K562 (cell line): Measurements from ENCODE around the gene ENTPD8. TPM values are rescaled to one million over a fixed set of nuclear protein-coding genes. Genes with fewer than 3 reads are reported as not detected.
A peak's percentile ranks its signal among the peaks of the same experiment; 100 is the strongest.

ENCODE experiments used
- ATAC-seq: fragments of 200-7000 bp; cut with Tn5 transposase; 3 replicates; pipeline ENCODE4 v1.9.1; 2020; ENCODE audit warnings: moderate library complexity
- BruUV-seq: library from RNA; stranded (reverse); fragments of 400-500 nt; replicated peaks from 2 replicates; lab custom pipeline; 2021; lab: Mats Ljungman, UMichigan
- CTCF ChIA-PET: fragments of 300-600 bp; formaldehyde crosslinking; extraction: SDS; loops from one replicate; lab custom pipeline; 2021; ENCODE audit warnings: low intra/inter-chr PET ratio; lab: Yijun Ruan, JAX
- POLR2A ChIA-PET: fragments of 300-600, 350-650 bp; sonication (Branson Sonifier 250); formaldehyde crosslinking; extraction: SDS; loops from one replicate; lab custom pipeline; 2021; ENCODE audit warnings: antibody characterized with exemption, inconsistent platforms; lab: Yijun Ruan, JAX
- DNase-seq, 4 experiments: peaks; one replicate each; pipeline versions ENCODE4 v3.0.0 to v3.0.0-alpha.2; 2011 to 2018; ENCODE audit warnings: low spot score in 3 of 4, mixed read lengths in 3 of 4; ENCODE audit errors: extremely low read depth in 1 of 4
- FAIRE-seq: peaks from 2 replicates; lab custom pipeline; 2011; peaks lifted over from hg19 to GRCh38; lab: Jason Lieb, UNC
- H2AFZ ChIP-seq: 2 replicates; pipeline ENCODE4 v1.6.0; 2011; ENCODE audit warnings: low read depth, low read length, control low read depth, inconsistent platforms
- H3K27ac ChIP-seq: fragments of 200-600 bp; 3 replicates; pipeline ENCODE4 v1.8.0; 2011; ENCODE audit warnings: low read depth, mild to moderate bottlenecking, control low read depth, inconsistent platforms, low read length, moderate library complexity, mixed read lengths; ENCODE audit errors: extremely low read depth
- H3K27me3 ChIP-seq, 2 experiments: fragments of 300-600 bp in 1 of 2; 2 replicates in 1 of 2; 3 replicates in 1 of 2; pipeline versions ENCODE4 v1.6.0 to v1.8.0; 2011; ENCODE audit warnings: inconsistent platforms in 2 of 2, low read length in 2 of 2, mild to moderate bottlenecking in 1 of 2, mixed read lengths in 1 of 2, moderate library complexity in 1 of 2; ENCODE audit not compliant: control insufficient read depth in 2 of 2, insufficient read depth in 2 of 2
- H3K36me3 ChIP-seq: fragments of 300-600 bp; 3 replicates; pipeline ENCODE4 v1.8.0; 2011; ENCODE audit warnings: mild to moderate bottlenecking, low read length, inconsistent platforms; ENCODE audit not compliant: control insufficient read depth, insufficient read depth
- H3K4me1 ChIP-seq, 2 experiments: fragments of 200-600 bp in 1 of 2; replicated peaks in 1 of 2; 2 replicates in 1 of 2; 3 replicates in 1 of 2; pipeline versions ENCODE4 v1.5.1 to v1.8.0; 2011; ENCODE audit warnings: inconsistent platforms in 2 of 2, low read length in 2 of 2, mild to moderate bottlenecking in 1 of 2, mixed read lengths in 1 of 2, moderate library complexity in 1 of 2; ENCODE audit not compliant: control insufficient read depth in 2 of 2, insufficient read depth in 2 of 2
- H3K4me2 ChIP-seq: 2 replicates; pipeline ENCODE4 v1.6.1; 2011; ENCODE audit warnings: low read length, control low read depth, inconsistent platforms, mixed read lengths; ENCODE audit not compliant: insufficient read depth
- H3K4me3 ChIP-seq: fragments of 200-600 bp; sonication (generic), shearing (Covaris generic); 2 replicates; pipeline ENCODE4 v1.5.1; 2016; ENCODE audit warnings: control low read depth, inconsistent platforms
- H3K79me2 ChIP-seq: fragments of 200-600 bp; 3 replicates; pipeline ENCODE4 v1.8.0; 2011; ENCODE audit warnings: low read length, inconsistent platforms; ENCODE audit not compliant: control insufficient read depth, insufficient read depth
- H3K9ac ChIP-seq, 2 experiments: 2 replicates each; pipeline versions ENCODE4 v1.6.0 to v1.6.1; 2011; ENCODE audit warnings: low read depth in 2 of 2, low read length in 2 of 2, control low read depth in 1 of 2, inconsistent platforms in 1 of 2, mild to moderate bottlenecking in 1 of 2, mixed read lengths in 1 of 2; ENCODE audit not compliant: insufficient read depth in 1 of 2
- H3K9me1 ChIP-seq: one replicate; pipeline ENCODE4 v1.6.0; 2011; ENCODE audit warnings: inconsistent platforms, mild to moderate bottlenecking, low read length, moderate library complexity; ENCODE audit not compliant: control insufficient read depth, insufficient read depth
- H3K9me3 ChIP-seq: replicated peaks from 2 replicates; pipeline ENCODE4 v1.5.1; 2011; ENCODE audit warnings: low read depth, low read length, inconsistent platforms; ENCODE audit not compliant: control insufficient read depth, insufficient read depth
- H4K20me1 ChIP-seq: replicated peaks from 2 replicates; pipeline ENCODE4 v1.6.1; 2011; ENCODE audit warnings: low read length, inconsistent platforms, mixed read lengths; ENCODE audit not compliant: control insufficient read depth, insufficient read depth
- MYNN ChIP-seq, 2 experiments: sonication (generic); formaldehyde crosslinking in 1 of 2; IDR thresholded peaks; 2 replicates each; pipeline versions ENCODE4 v1.5.0 to v1.6.1; 2016 to 2020; ENCODE audit warnings: antibody characterized with exemption in 1 of 2, missing genetic modification reagents in 1 of 2
- NFIC ChIP-seq: fragments of 450-650 bp; IDR thresholded peaks from 2 replicates; pipeline ENCODE4 v1.6.1; 2017; ENCODE audit warnings: mild to moderate bottlenecking, inconsistent platforms
- POLR2G ChIP-seq: fragments of 200-400 bp; formaldehyde crosslinking; IDR thresholded peaks from 2 replicates; pipeline ENCODE4 v1.6.1; 2017; ENCODE audit warnings: low read depth, mild to moderate bottlenecking, antibody characterized with exemption, low read length, moderate library complexity
- RBFOX2 ChIP-seq: fragments of 200-400 bp; formaldehyde crosslinking; IDR thresholded peaks from 2 replicates; pipeline ENCODE4 v1.6.1; 2017; ENCODE audit warnings: low read depth, mild to moderate bottlenecking, low read length, moderate library complexity
- SUPT5H ChIP-seq: fragments of 450-650 bp; IDR thresholded peaks from 2 replicates; pipeline ENCODE4 v1.6.1; 2016
- TGIF2 ChIP-seq: sonication (generic); formaldehyde crosslinking; IDR thresholded peaks from 2 replicates; pipeline ENCODE4 v1.8.1; 2022; ENCODE audit warnings: mild to moderate bottlenecking, missing genetic modification reagents, moderate library complexity
- ZNF431 ChIP-seq: sonication (generic); formaldehyde crosslinking; IDR thresholded peaks from 2 replicates; pipeline ENCODE4 v1.8.0; 2022; ENCODE audit warnings: mild to moderate bottlenecking, missing genetic modification reagents
- ZSCAN29 ChIP-seq: fragments of 450-650 bp; IDR thresholded peaks from 2 replicates; pipeline ENCODE4 v1.6.1; 2017
- WGBS: fragments of 100-300 bp; shearing (Covaris generic); methylation state at CpG from one replicate; pipeline ENCODE4 v1.1.6; 2016; ENCODE audit warnings: low coverage, mixed read lengths; ENCODE audit not compliant: insufficient coverage; ENCODE audit errors: missing lambda C conversion rate; 5-methylcytosine and 5-hydroxymethylcytosine counted together
- in situ Hi-C: fragments of 300-500 bp; cut with MboI; formaldehyde crosslinking; loops from 4 replicates; pipeline ENCODE4 v1.15.0; 2018; ENCODE audit warnings: inconsistent platforms, mixed read lengths
- intact Hi-C: fragments of 100-400 bp; cut with micrococcal nuclease; formaldehyde crosslinking; loops from 2 replicates; pipeline ENCODE4 v1.14.2; 2022
- polyA plus RNA-seq, 8 experiments: library from polyadenylated mRNA; depleted of rRNA in 4 of 8; stranded (reverse) in 5 of 8; unstranded in 3 of 8; fragments of >200 nt; fragmentation: Nextera tagmentation in 2 of 8; fragmentation: Illumina TruSeq in 1 of 8; extraction: Ambion mirVana in 2 of 8; extraction: Trizol in 1 of 8; gene quantifications; 2 replicates each; pipeline versions ENCODE4 v1.2.1 to v1.2.3, GENCODE V29; 2011 to 2014; ENCODE audit warnings: inconsistent platforms in 1 of 8, missing spikeins in 1 of 8
- total RNA-seq, 7 experiments: library from RNA; depleted of rRNA in 6 of 7; stranded (reverse); fragments of >200 nt in 6 of 7; fragmentation: Illumina TruSeq in 2 of 7; extraction: Trizol in 2 of 7; gene quantifications; 2 replicates each; pipeline versions ENCODE4 v1.2.1 to v1.2.3, GENCODE V29; 2011 to 2021; ENCODE audit warnings: low replicate concordance in 1 of 7
- TF ChIP-seq, protein P1 (sequence below): fragments of 200-800 bp; sonication (Bioruptor generic); IDR thresholded peaks from 2 replicates; pipeline ENCODE4 v1.6.1; 2017; ENCODE audit warnings: missing genetic modification characterization, missing compliant biosample characterization

Gene ENTPD8
- total and polyA plus RNA-seq, 9 of the 15 experiments (the other 6 are each of a cell fraction or from before 2014, with no cell fraction given) = 0.06 to 0.27 (median 0.19) TPM; not detected in 5

DNA sequence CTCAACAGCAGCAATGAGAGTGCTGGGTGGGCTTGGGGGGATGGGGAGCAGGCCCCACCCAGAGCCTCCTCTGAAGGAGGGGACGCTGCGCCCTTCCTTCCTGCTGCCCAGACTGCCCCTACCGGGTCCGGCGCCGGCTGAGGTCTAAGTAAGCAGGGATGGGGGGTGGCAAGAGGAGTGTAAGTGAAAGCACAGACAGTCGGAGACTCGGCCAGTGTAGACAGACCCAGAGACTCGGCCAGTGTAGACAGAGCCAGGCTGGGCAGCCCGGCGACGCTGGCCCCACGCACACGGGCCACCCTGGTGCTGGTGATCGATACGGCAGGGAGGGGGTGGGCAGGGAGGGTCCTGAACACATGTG lies 7.4 kb upstream of the ENTPD8 start:
- intact Hi-C loops (loop anchor here (5.0 to 10.0 kb wide), 2 partner anchors 86 to 146 kb away; partner anchors contain the start of gene NRARP), in situ Hi-C loops (loop anchor here (5.0 kb wide), 1 partner anchor 161 kb away; no protein-coding TSS in a partner anchor)
- no peaks in the 10 kb centered on the region for H3K27me3 ChIP-seq
- H3K9ac ChIP-seq = no peak overlapping the region
- no TSS peak for BruUV-seq
- ChIA-PET CTCF (no interaction called here), POLR2A (interaction anchor here (0.6 to 1.5 kb wide), 3 partner anchors 15 to 561 kb away, joined by 3 to 7 read pairs (median 6); partner anchors contain the start of gene NRARP)
- DNase-seq = no peak
- H2AFZ ChIP-seq = no peak overlapping the region
- TF ChIP-seq ZSCAN29 = peak; percentile 65; the same call in 1 of the 2 replicates
- no peak for TF ChIP-seq NFIC
- peaks cover 34% of the 10 kb centered on the region for H3K36me3 ChIP-seq
- no peaks in the 10 kb centered on the region for H3K9me3 ChIP-seq
- no peak overlapping the region for H3K4me2 ChIP-seq
- no peak for ATAC-seq
- no peaks in the 10 kb centered on the region for H4K20me1 ChIP-seq
- H3K79me2 ChIP-seq = no peaks in the 10 kb centered on the region
- no peak for FAIRE-seq
- no peak overlapping the region for H3K4me3 ChIP-seq
- no peak overlapping the region for H3K27ac ChIP-seq
- H3K9me1 ChIP-seq = no peaks in the 10 kb centered on the region
- WGBS = 98% methylated on average over 11 of the region's 16 CpGs
- H3K4me1 ChIP-seq = peaks cover 8 to 70% of the 10 kb centered on the region in 2 experiments

DNA sequence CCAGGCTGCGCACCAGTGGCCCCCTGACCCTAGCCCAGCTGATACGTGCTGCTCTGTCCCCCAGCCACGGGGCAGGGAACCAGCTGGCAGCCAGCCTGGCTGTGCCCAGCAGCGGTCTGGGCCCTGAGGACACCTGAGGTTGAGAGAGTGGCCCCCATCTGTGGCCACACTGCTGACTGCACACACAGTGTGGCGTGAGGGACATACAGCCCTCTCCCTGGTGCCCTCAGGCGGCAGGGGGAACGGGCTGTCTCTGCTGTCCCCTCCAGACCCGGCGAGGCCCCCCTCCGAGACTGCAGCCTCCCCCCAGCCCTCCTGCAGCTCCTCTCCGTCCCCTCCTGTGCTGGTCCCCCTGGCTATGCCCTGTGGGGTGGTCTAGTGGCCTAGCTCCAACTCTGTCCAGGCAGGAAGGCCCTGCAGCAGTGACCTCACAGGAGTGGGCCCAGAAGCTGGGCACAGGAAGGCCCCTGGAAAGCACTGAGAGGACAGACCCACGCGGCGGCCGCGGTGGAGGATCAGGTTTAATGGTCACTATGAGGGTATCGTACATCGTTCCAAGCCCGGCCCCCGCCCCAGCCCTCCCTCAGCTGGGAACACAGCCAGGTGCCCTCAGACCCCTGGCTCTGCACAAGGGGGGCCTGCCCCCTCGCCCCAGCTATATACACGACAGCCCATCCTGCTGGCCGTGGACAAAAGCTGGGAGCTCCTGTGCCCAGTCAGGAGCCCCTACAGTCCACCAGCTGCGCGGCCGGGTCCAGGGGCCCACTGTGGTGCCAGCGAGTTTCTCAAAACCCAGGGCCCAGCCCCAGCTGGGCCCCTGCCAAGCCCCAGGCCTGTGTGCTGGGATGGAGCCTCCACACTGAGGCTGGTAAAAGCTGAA lies 6.8 kb upstream of the ENTPD8 start:
- Histone ChIP-seq H2AFZ (no peak overlapping the region), H3K79me2 (no peaks in the 10 kb centered on the region), H3K9me1 (no peaks in the 10 kb centered on the region), H3K4me2 (no peak overlapping the region), H3K4me3 (no peak overlapping the region), H3K9ac (0 out of 4 replicates have a peak overlapping the region, but pooled peaks of 1 of the 2 experiments have one; percentile 31), H3K27me3 (no peaks in the 10 kb centered on the region), H3K9me3 (no peaks in the 10 kb centered on the region), H3K27ac (no peak overlapping the region), H3K4me1 (peaks cover 8 to 64% of the 10 kb centered on the region in 2 experiments; a peak in 4 of 5 replicates), H4K20me1 (no peaks in the 10 kb centered on the region), H3K36me3 (peaks cover 28% of the 10 kb centered on the region)
- no TSS peak for BruUV-seq
- POLR2A ChIA-PET = interaction anchor here (0.6 to 1.5 kb wide), 6 partner anchors 9 to 561 kb away, joined by 3 to 7 read pairs (median 3); partner anchors contain the start of gene NRARP
- CTCF ChIA-PET = no interaction called here
- in situ Hi-C loops (loop anchor here (5.0 kb wide), 1 partner anchor 161 kb away; no protein-coding TSS in a partner anchor), intact Hi-C loops (loop anchor here (5.0 to 10.0 kb wide), 2 partner anchors 87 to 146 kb away; partner anchors contain the start of gene NRARP)
- FAIRE-seq (no peak), ATAC-seq (no peak), DNase-seq (no peak)
- WGBS = 92% methylated on average over 22 of the region's 27 CpGs
- TF ChIP-seq SUPT5H (peak; percentile 19; the same call in 1 of the 2 replicates), RBFOX2 (peak; percentile 51), TGIF2 (CRISPR knock-in tag) (no peak), ZNF431 (CRISPR knock-in tag) (no peak), MYNN (IDR thresholded peaks at IDR 0.05) (0 out of 2 replicates have a peak, but pooled peaks have one; percentile 32), MYNN (CRISPR knock-in tag; IDR thresholded peaks at IDR 0.05) (no peak), POLR2G (0 out of 2 replicates have a peak, but pooled peaks have one; percentile 52)
- TF ChIP-seq, protein P1, sequence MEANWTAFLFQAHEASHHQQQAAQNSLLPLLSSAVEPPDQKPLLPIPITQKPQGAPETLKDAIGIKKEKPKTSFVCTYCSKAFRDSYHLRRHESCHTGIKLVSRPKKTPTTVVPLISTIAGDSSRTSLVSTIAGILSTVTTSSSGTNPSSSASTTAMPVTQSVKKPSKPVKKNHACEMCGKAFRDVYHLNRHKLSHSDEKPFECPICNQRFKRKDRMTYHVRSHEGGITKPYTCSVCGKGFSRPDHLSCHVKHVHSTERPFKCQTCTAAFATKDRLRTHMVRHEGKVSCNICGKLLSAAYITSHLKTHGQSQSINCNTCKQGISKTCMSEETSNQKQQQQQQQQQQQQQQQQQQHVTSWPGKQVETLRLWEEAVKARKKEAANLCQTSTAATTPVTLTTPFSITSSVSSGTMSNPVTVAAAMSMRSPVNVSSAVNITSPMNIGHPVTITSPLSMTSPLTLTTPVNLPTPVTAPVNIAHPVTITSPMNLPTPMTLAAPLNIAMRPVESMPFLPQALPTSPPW (CRISPR knock-in tag) = 0 out of 2 replicates have a peak, but pooled peaks have one; percentile 13
